ENCODE results near the gene S100P. TPM values are rescaled to one million over a fixed set of nuclear protein-coding genes. Genes with fewer than 3 reads are reported as not detected.

S100P gene
- total and polyA plus RNA-seq, 2 donors (not counting 1 experiment from before 2014, with no cell fraction given) = 0.07 TPM; not detected in 1

DNA sequence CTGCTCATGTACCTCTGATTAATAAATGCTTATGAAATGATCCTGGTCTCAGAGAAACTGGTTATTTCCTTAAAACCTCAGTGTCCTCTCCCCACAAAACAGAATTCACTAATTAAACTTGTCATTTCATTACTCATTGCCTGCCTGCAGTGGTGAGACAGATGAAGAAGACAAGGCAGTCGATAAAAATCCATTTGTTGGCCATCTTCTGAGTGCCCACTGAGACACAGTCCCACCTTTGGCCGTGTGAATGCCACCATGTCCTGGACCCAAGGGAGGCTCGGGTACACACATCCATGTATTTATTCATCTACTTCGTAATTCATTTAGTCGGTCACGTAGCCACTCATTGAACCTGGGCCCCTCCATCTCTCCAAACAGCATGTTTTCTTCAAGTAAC lies 3.5 kb downstream of the S100P start:
- H3K27ac Mint-ChIP-seq = no peak overlapping the region

DNA sequence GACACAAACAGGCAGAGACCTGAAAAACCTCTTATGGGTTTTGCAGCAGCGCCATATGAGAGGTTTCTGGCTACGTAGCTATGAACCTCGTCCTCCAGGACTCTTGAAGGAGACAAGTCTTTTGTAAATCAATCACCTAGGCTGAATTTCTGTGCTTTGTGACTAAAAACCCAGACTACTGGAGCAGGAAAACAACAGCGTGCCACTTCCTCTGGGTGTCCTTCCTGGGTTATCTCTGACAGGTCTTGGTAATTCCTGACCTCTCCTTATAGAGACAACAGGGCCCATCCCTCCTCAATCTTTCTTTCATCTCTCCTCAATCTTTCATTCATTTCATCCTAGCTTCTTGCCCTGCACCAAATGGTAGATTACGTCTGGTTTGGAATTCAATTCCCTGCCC lies 5.7 kb downstream of the S100P start:
- H3K4me1 Mint-ChIP-seq = peaks cover 5% of the 10 kb centered on the region

More for the DNA sequence above, 3.5 kb downstream of the S100P start:
- no peaks in the 10 kb centered on the region for H3K9me3 ChIP-seq (ENCODE audit: control extremely low read depth in 1 of 3, control insufficient read depth in 2 of 3, insufficient read depth in 1 of 3, low read length in 2 of 3)
- no peak overlapping the region for H3K27ac ChIP-seq (ENCODE audit: low read length in 2 of 2)
- no peaks in the 10 kb centered on the region for H3K27me3 ChIP-seq (replicated peaks in 1 of 4; ENCODE audit: control extremely low read depth in 1 of 4, control insufficient read depth in 3 of 4, insufficient read depth in 4 of 4, low read length in 3 of 4)
- Mint-ChIP-seq H3K9me3 (ENCODE audit: insufficient read depth) (no peaks in the 10 kb centered on the region), H3K4me1 (peaks cover 3% of the 10 kb centered on the region), H3K27me3 (no peaks in the 10 kb centered on the region), H3K4me3 (no peak overlapping the region)
- 96% methylated on average over 3 of the region's 6 CpGs for WGBS (ENCODE audit: insufficient coverage)
- no peak overlapping the region for H3K4me3 ChIP-seq (ENCODE audit: control extremely low read depth in 1 of 5, extremely low read depth in 1 of 5, insufficient read depth in 1 of 5, low read depth in 2 of 5, low read length in 4 of 5)
- no peak overlapping the region for H3K4me2 ChIP-seq (replicated peaks; ENCODE audit: low read depth, low read length, poor library complexity, severe bottlenecking)
- TF ChIP-seq EZH2 (IDR thresholded peaks at IDR 0.05; ENCODE audit: borderline replicate concordance, insufficient read depth, low read depth, low read length, poor library complexity, severe bottlenecking) = no peak
- TF ChIP-seq, protein P1, sequence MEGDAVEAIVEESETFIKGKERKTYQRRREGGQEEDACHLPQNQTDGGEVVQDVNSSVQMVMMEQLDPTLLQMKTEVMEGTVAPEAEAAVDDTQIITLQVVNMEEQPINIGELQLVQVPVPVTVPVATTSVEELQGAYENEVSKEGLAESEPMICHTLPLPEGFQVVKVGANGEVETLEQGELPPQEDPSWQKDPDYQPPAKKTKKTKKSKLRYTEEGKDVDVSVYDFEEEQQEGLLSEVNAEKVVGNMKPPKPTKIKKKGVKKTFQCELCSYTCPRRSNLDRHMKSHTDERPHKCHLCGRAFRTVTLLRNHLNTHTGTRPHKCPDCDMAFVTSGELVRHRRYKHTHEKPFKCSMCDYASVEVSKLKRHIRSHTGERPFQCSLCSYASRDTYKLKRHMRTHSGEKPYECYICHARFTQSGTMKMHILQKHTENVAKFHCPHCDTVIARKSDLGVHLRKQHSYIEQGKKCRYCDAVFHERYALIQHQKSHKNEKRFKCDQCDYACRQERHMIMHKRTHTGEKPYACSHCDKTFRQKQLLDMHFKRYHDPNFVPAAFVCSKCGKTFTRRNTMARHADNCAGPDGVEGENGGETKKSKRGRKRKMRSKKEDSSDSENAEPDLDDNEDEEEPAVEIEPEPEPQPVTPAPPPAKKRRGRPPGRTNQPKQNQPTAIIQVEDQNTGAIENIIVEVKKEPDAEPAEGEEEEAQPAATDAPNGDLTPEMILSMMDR (IDR thresholded peaks at IDR 0.05) = no peak
- no peaks in the 10 kb centered on the region for H3K79me2 ChIP-seq (ENCODE audit: control insufficient read depth, insufficient read depth, low read length)
- peaks cover 4% of the 10 kb centered on the region for H4K20me1 ChIP-seq (ENCODE audit: control insufficient read depth, insufficient read depth, low read length, poor library complexity, severe bottlenecking)
- intact Hi-C loops (cut with micrococcal nuclease) = no loop called here
- no peak overlapping the region for H3K9ac ChIP-seq (ENCODE audit: low read length)
- no peaks in the 10 kb centered on the region for H3K4me1 ChIP-seq (ENCODE audit: control insufficient read depth in 2 of 2, insufficient read depth in 2 of 2, low read length in 2 of 2)
- H2AFZ ChIP-seq (ENCODE audit: insufficient read depth, low read depth, low read length, poor library complexity, severe bottlenecking) = no peak overlapping the region
- ChIA-PET POLR2A (no interaction called here), CTCF (no interaction called here)
- peaks cover 1 to 8% of the 10 kb centered on the region in 2 experiments for H3K36me3 ChIP-seq (replicated peaks in 1 of 2; ENCODE audit: control extremely low read depth in 1 of 2, control insufficient read depth in 1 of 2, extremely low read depth in 1 of 2, insufficient read depth in 2 of 2, low read length in 1 of 2)
- ATAC-seq (ENCODE audit: low read depth) (no peak), DNase-seq (no peak)

More for the DNA sequence above, 5.7 kb downstream of the S100P start:
- ChIA-PET POLR2A (no interaction called here), CTCF (no interaction called here)
- Histone ChIP-seq H3K79me2 (ENCODE audit: control insufficient read depth, insufficient read depth, low read length) (peaks cover 14% of the 10 kb centered on the region), H4K20me1 (ENCODE audit: control insufficient read depth, insufficient read depth, low read length, poor library complexity, severe bottlenecking) (peaks cover 4% of the 10 kb centered on the region), H3K4me2 (replicated peaks; ENCODE audit: low read depth, low read length, poor library complexity, severe bottlenecking) (no peak overlapping the region), H2AFZ (ENCODE audit: insufficient read depth, low read depth, low read length, poor library complexity, severe bottlenecking) (no peak overlapping the region), H3K4me1 (ENCODE audit: control insufficient read depth in 2 of 2, insufficient read depth in 2 of 2, low read length in 2 of 2) (no peaks in the 10 kb centered on the region), H3K9ac (ENCODE audit: low read length) (no peak overlapping the region), H3K27ac (ENCODE audit: low read length in 2 of 2) (no peak overlapping the region), H3K27me3 (replicated peaks in 1 of 4; ENCODE audit: control extremely low read depth in 1 of 4, control insufficient read depth in 3 of 4, insufficient read depth in 4 of 4, low read length in 3 of 4) (no peaks in the 10 kb centered on the region), H3K4me3 (ENCODE audit: control extremely low read depth in 1 of 5, extremely low read depth in 1 of 5, insufficient read depth in 1 of 5, low read depth in 2 of 5, low read length in 4 of 5) (no peak overlapping the region), H3K36me3 (replicated peaks in 1 of 2; ENCODE audit: control extremely low read depth in 1 of 2, control insufficient read depth in 1 of 2, extremely low read depth in 1 of 2, insufficient read depth in 2 of 2, low read length in 1 of 2) (peaks cover 3 to 12% of the 10 kb centered on the region in 2 experiments), H3K9me3 (ENCODE audit: control extremely low read depth in 1 of 3, control insufficient read depth in 2 of 3, insufficient read depth in 1 of 3, low read length in 2 of 3) (no peaks in the 10 kb centered on the region)
- TF ChIP-seq, protein P1 (IDR thresholded peaks at IDR 0.05) = no peak
- no peak for TF ChIP-seq EZH2 (IDR thresholded peaks at IDR 0.05; ENCODE audit: borderline replicate concordance, insufficient read depth, low read depth, low read length, poor library complexity, severe bottlenecking)
- 96% methylated on average over 5 of the region's 5 CpGs for WGBS (ENCODE audit: insufficient coverage)
- H3K9me3 Mint-ChIP-seq (ENCODE audit: insufficient read depth) = no peaks in the 10 kb centered on the region
- no peak overlapping the region for H3K27ac Mint-ChIP-seq
- intact Hi-C loops (cut with micrococcal nuclease) = no loop called here
- no peak overlapping the region for H3K4me3 Mint-ChIP-seq
- no peaks in the 10 kb centered on the region for H3K27me3 Mint-ChIP-seq
- ATAC-seq (ENCODE audit: low read depth) (no peak), DNase-seq (no peak)

Measured in B cell (primary cell).